Tongue (tissue), 2 donors: ENCODE results near the gene MAP4K5. TPM values are rescaled to one million over a fixed set of nuclear protein-coding genes. Genes with fewer than 3 reads are reported as not detected.

Experiments
- small RNA-seq: library from RNA; depleted of rRNA; stranded (forward); fragments of <200 nt; gene quantifications from one replicate; pipeline ENCODE3, GENCODE V24; 2014; ENCODE audit warnings: low replicate concordance
- total RNA-seq: library from RNA; depleted of rRNA; stranded (reverse); fragments of >200 nt; gene quantifications from one replicate; pipeline ENCODE4 v1.2.3, GENCODE V29; 2014

MAP4K5 gene
- total RNA-seq, 1 donor from 2014 or later: 128 TPM

Small RNA genes lying within 50 kb of the gene (small RNA-seq; reads per million reads assigned to genes)
- gene RF00019: not detected
- gene SNRPGP1: not detected

Other genes with a start within 250 kb of the MAP4K5 start
- 14.9 TPM for gene L2HGDH, start 220.3 kb downstream of the MAP4K5 start, total RNA-seq
- 25.7 TPM for gene DMAC2L, start 220.2 kb downstream of the MAP4K5 start, total RNA-seq
- 5.5 TPM for gene CDKL1, start 135.7 kb downstream of the MAP4K5 start, total RNA-seq
- gene ATL1, start 27.6 kb upstream of the MAP4K5 start, total RNA-seq: 7.2 TPM
- 36.6 TPM for gene SAV1, start 135.7 kb upstream of the MAP4K5 start, total RNA-seq